Upper lobe of right lung (tissue), 1 donor: ENCODE measurements around the gene FRRS1L. TPM values are rescaled to one million over a fixed set of nuclear protein-coding genes. Genes with fewer than 3 reads are reported as not detected.

Source experiments
- ATAC-seq: fragments of 200-7000 bp; cut with Tn5 transposase; one replicate; pipeline ENCODE4 v1.9.1; 2020; ENCODE audit warnings: mild to moderate bottlenecking, moderate library complexity
- DNase-seq: peaks from one replicate; pipeline ENCODE4 v3.0.0-alpha.2; 2020
- H3K27ac ChIP-seq: fragments of 200-600 bp; one replicate; pipeline ENCODE4 v1.8.0; 2022
- H3K27me3 ChIP-seq: fragments of 200-600 bp; one replicate; pipeline ENCODE4 v1.8.0; 2022; ENCODE audit warnings: mild to moderate bottlenecking
- H3K36me3 ChIP-seq: fragments of 200-600 bp; one replicate; pipeline ENCODE4 v1.8.0; 2022
- H3K4me1 ChIP-seq: fragments of 200-600 bp; one replicate; pipeline ENCODE4 v1.8.0; 2022
- H3K4me3 ChIP-seq: fragments of 200-600 bp; one replicate; pipeline ENCODE4 v1.8.0; 2022; ENCODE audit warnings: mild to moderate bottlenecking
- H3K9me3 ChIP-seq: fragments of 200-600 bp; one replicate; pipeline ENCODE4 v1.8.0; 2022
- CTCF ChIP-seq: fragments of 200-600 bp; IDR thresholded peaks from one replicate; pipeline ENCODE4 v1.8.0; 2022; ENCODE audit warnings: antibody characterized with exemption
- intact Hi-C: fragments of 100-400 bp; cut with DNase I; formaldehyde crosslinking; loops from one replicate; pipeline ENCODE4 v1.11.0; 2022
- total RNA-seq: library from RNA; stranded (reverse); fragmentation: NEBNext Ultra II Directional; extraction: Animal tissue kit (Norgen Biotek cat#: 25700); gene quantifications from one replicate; pipeline ENCODE4 v1.2.1, GENCODE V29; 2021
- donor health status: DM: no; HTN: yes; CAD: no; lungs with severe emphysema.

Gene FRRS1L
- total RNA-seq, 1 donor from 2014 or later: 0.09 TPM

- Histone ChIP-seq H3K36me3 (no peaks in the 10 kb centered on the region), H3K9me3 (no peaks in the 10 kb centered on the region), H3K27me3 (no peaks in the 10 kb centered on the region), H3K27ac (no peak overlapping the region), H3K4me1 (no peaks in the 10 kb centered on the region), H3K4me3 (no peak overlapping the region)
- intact Hi-C loops: no loop called here
- TF ChIP-seq CTCF: no peak
- DNase-seq: no peak
- no peak for ATAC-seq
Measured at GRCh38 chr9:109149722-109150121, 17.3 kb downstream of the FRRS1L start.

- no peaks in the 10 kb centered on the region for H3K27me3 ChIP-seq
- H3K4me3 ChIP-seq: no peak overlapping the region
- DNase-seq (no peak), ATAC-seq (no peak)
- no peak overlapping the region for H3K27ac ChIP-seq
- TF ChIP-seq CTCF: no peak
- H3K4me1 ChIP-seq: no peaks in the 10 kb centered on the region
- no peaks in the 10 kb centered on the region for H3K36me3 ChIP-seq
- no peaks in the 10 kb centered on the region for H3K9me3 ChIP-seq
- intact Hi-C loops: no loop called here
Measured at GRCh38 chr9:109149089-109149488, 18.0 kb downstream of the FRRS1L start.

- Histone ChIP-seq H3K27me3 (no peaks in the 10 kb centered on the region), H3K36me3 (no peaks in the 10 kb centered on the region), H3K4me1 (no peaks in the 10 kb centered on the region), H3K4me3 (no peak overlapping the region), H3K9me3 (no peaks in the 10 kb centered on the region), H3K27ac (no peak overlapping the region)
- TF ChIP-seq CTCF: no peak
- no peak for DNase-seq
- ATAC-seq: no peak
- intact Hi-C loops: no loop called here
Measured at GRCh38 chr9:109145051-109145450, 22.0 kb downstream of the FRRS1L start.

- ATAC-seq (peak; percentile 67), DNase-seq (no peak)
- TF ChIP-seq CTCF: peak; percentile 27
- Histone ChIP-seq H3K36me3 (no peaks in the 10 kb centered on the region), H3K4me3 (no peak overlapping the region), H3K9me3 (no peaks in the 10 kb centered on the region), H3K27me3 (no peaks in the 10 kb centered on the region), H3K27ac (no peak overlapping the region), H3K4me1 (no peaks in the 10 kb centered on the region)
- intact Hi-C loops: no loop called here
Measured at GRCh38 chr9:109143881-109144562, 23.0 kb downstream of the FRRS1L start.

- DNase-seq (no peak), ATAC-seq (no peak)
- no peak overlapping the region for H3K4me3 ChIP-seq
- H3K27ac ChIP-seq: no peak overlapping the region
- no peaks in the 10 kb centered on the region for H3K27me3 ChIP-seq
- intact Hi-C loops: no loop called here
- no peak for TF ChIP-seq CTCF
- no peaks in the 10 kb centered on the region for H3K9me3 ChIP-seq
- no peaks in the 10 kb centered on the region for H3K4me1 ChIP-seq
- H3K36me3 ChIP-seq: no peaks in the 10 kb centered on the region
Measured at GRCh38 chr9:109141375-109141774, 25.7 kb downstream of the FRRS1L start.

GRCh38 chr9:109139851-109140250, 27.2 kb downstream of the FRRS1L start:
- H3K27ac ChIP-seq: no peak overlapping the region
- DNase-seq (no peak), ATAC-seq (no peak)
- no peak for TF ChIP-seq CTCF
- no peaks in the 10 kb centered on the region for H3K36me3 ChIP-seq
- no peaks in the 10 kb centered on the region for H3K27me3 ChIP-seq
- H3K4me1 ChIP-seq: no peaks in the 10 kb centered on the region
- no peaks in the 10 kb centered on the region for H3K9me3 ChIP-seq
- no peak overlapping the region for H3K4me3 ChIP-seq
- intact Hi-C loops: no loop called here
